Left lobe of liver (tissue), 2 donors: ENCODE measurements around the gene CATSPERE. TPM values are rescaled to one million over a fixed set of nuclear protein-coding genes. Genes with fewer than 3 reads are reported as not detected.

Source experiments
- ATAC-seq: fragments of 200-7000 bp; cut with Tn5 transposase; one replicate; pipeline ENCODE4 v1.9.1; 2020; ENCODE audit warnings: mild to moderate bottlenecking, moderate library complexity
- DNase-seq: peaks from one replicate; pipeline ENCODE4 v3.0.0-alpha.2; 2020; ENCODE audit warnings: low spot score
- total RNA-seq: library from RNA; stranded (reverse); gene quantifications from one replicate; pipeline ENCODE4 v1.2.1, GENCODE V29; 2021
- donor health status: DM: no; HTN: no; CAD: no; lungs with moderate emphysema.
- donor health status: DM: no; HTN: yes; CAD: no.

CATSPERE gene
- total RNA-seq = 1.2 TPM

- DNase-seq (peak; percentile 95), ATAC-seq (peak; percentile 98)
These were observed at the start of gene CATSPERE for GRCh38 chr1:244461245-244462071. Gene CATSPERE, plus strand, starts transcription at chr1:244461273. Its CDS starts 157 bp downstream, at chr1:244461430.

GRCh38 chr1:244412176-244412575, 48.9 kb upstream of the CATSPERE start:
- no peak for ATAC-seq
- no peak for DNase-seq

GRCh38 chr1:244413736-244414135, 47.3 kb upstream of the CATSPERE start:
- ATAC-seq = no peak
- DNase-seq = no peak

GRCh38 chr1:244414543-244414942, 46.5 kb upstream of the CATSPERE start:
- ATAC-seq = no peak
- DNase-seq = no peak

- ATAC-seq = no peak
- DNase-seq = no peak
These were observed 42.0 kb upstream of the CATSPERE start for GRCh38 chr1:244419024-244419423.

- no peak for DNase-seq
- ATAC-seq = no peak
These were observed 38.9 kb upstream of the CATSPERE start for GRCh38 chr1:244422174-244422573.

GRCh38 chr1:244424649-244425334, 36.3 kb upstream of the CATSPERE start:
- DNase-seq = no peak
- ATAC-seq = peak; percentile 24

- ATAC-seq (no peak), DNase-seq (no peak)
These were observed 33.4 kb upstream of the CATSPERE start for GRCh38 chr1:244427647-244428046.

- ATAC-seq = no peak
These were observed 31.3 kb upstream of the CATSPERE start for GRCh38 chr1:244429818-244430217.

GRCh38 chr1:244431166-244431565, 29.9 kb upstream of the CATSPERE start:
- ATAC-seq = no peak
- DNase-seq = no peak

More at GRCh38 chr1:244429818-244430217, 31.3 kb upstream of the CATSPERE start:
- DNase-seq = no peak

- ATAC-seq = no peak
These were observed 25.4 kb upstream of the CATSPERE start for GRCh38 chr1:244435562-244436205.

GRCh38 chr1:244436336-244437085, 24.6 kb upstream of the CATSPERE start:
- ATAC-seq (no peak), DNase-seq (no peak)

More at GRCh38 chr1:244435562-244436205, 25.4 kb upstream of the CATSPERE start:
- DNase-seq = no peak

- no peak for ATAC-seq
- no peak for DNase-seq
These were observed 24.0 kb upstream of the CATSPERE start for GRCh38 chr1:244437086-244437468.

GRCh38 chr1:244439391-244440032, 21.6 kb upstream of the CATSPERE start:
- ATAC-seq (peak; percentile 36), DNase-seq (no peak)

GRCh38 chr1:244442850-244443249, 18.2 kb upstream of the CATSPERE start:
- DNase-seq (no peak), ATAC-seq (no peak)

GRCh38 chr1:244444854-244445253, 16.2 kb upstream of the CATSPERE start:
- DNase-seq = no peak
- no peak for ATAC-seq

- no peak for DNase-seq
- no peak for ATAC-seq
These were observed 15.5 kb upstream of the CATSPERE start for GRCh38 chr1:244445320-244446181.

GRCh38 chr1:244447024-244447423, 14.0 kb upstream of the CATSPERE start:
- ATAC-seq (no peak), DNase-seq (no peak)

- ATAC-seq = no peak
- no peak for DNase-seq
These were observed 13.5 kb upstream of the CATSPERE start for GRCh38 chr1:244447552-244447951.
